Ascending aorta (tissue), 2 donors: ENCODE results near the gene DOK4. TPM values are rescaled to one million over a fixed set of nuclear protein-coding genes. Genes with fewer than 3 reads are reported as not detected.

Experiments
- DNase-seq, 2 donors: peaks; one replicate each; pipeline ENCODE4 v3.0.0-alpha.2; 2019; ENCODE audit warnings: low spot score in 2 of 2
- H3K27ac ChIP-seq, 2 donors: fragments of 200-600 bp; sonication (generic); one replicate each; pipeline ENCODE4 v1.5.1; 2016 to 2017; ENCODE audit warnings: mild to moderate bottlenecking in 1 of 2
- H3K27me3 ChIP-seq: fragments of 200-600 bp; sonication (generic); one replicate; pipeline ENCODE4 v1.5.1; 2017
- H3K36me3 ChIP-seq, 2 donors: fragments of 200-600 bp; sonication (generic); one replicate each; pipeline ENCODE4 v1.5.1; 2016
- H3K4me1 ChIP-seq, 2 donors: fragments of 200-600 bp; sonication (generic); one replicate each; pipeline ENCODE4 v1.5.1; 2016 to 2017; ENCODE audit warnings: mild to moderate bottlenecking in 1 of 2
- H3K4me3 ChIP-seq, 2 donors: fragments of 200-600 bp; sonication (generic); one replicate each; pipeline ENCODE4 v1.5.1; 2016 to 2017; ENCODE audit warnings: mild to moderate bottlenecking in 1 of 2
- H3K9me3 ChIP-seq, 2 donors: fragments of 200-600 bp; sonication (generic); one replicate each; pipeline ENCODE4 v1.5.1; 2016
- CTCF ChIP-seq, 3 experiments: fragments of 200-600 bp in 2 of 3; fragments of 450-650 bp in 1 of 3; sonication (generic) in 2 of 3; IDR thresholded peaks; one replicate each; pipeline ENCODE4 v1.5.1; 2016 to 2019; ENCODE audit warnings: antibody characterized with exemption in 3 of 3, mild to moderate bottlenecking in 1 of 3, moderate library complexity in 1 of 3
- intact Hi-C: fragments of 100-400 bp; cut with DNase I; formaldehyde crosslinking; loops from one replicate; pipeline ENCODE4 v1.15.1; 2023
- total RNA-seq: library from RNA; depleted of rRNA; stranded (reverse); fragments of >200 nt; gene quantifications from one replicate; pipeline ENCODE4 v1.1.0, GENCODE V29; 2016

DOK4 gene
- total RNA-seq, 1 donor from 2014 or later = 40.2 TPM

- intact Hi-C loops = no loop called here
- no peaks in the 10 kb centered on the region for H3K9me3 ChIP-seq
- TF ChIP-seq CTCF (IDR thresholded peaks at IDR 0.05) = no peak
- no peaks in the 10 kb centered on the region for H3K27me3 ChIP-seq
- H3K36me3 ChIP-seq = no peaks in the 10 kb centered on the region
- peaks cover 19 to 56% of the 10 kb centered on the region in 2 donors for H3K4me1 ChIP-seq
- H3K27ac ChIP-seq = peak overlapping the region; percentile 81 to 82
- DNase-seq = no peak
- H3K4me3 ChIP-seq = peak overlapping the region in 1 of 2 donors; percentile 58
These were observed 5.5 kb downstream of the DOK4 start for GRCh38 chr16:57480754-57481230.

- H3K4me3 ChIP-seq = peak overlapping the region; percentile 49 to 58
- H3K4me1 ChIP-seq = peaks cover 18 to 56% of the 10 kb centered on the region in 2 donors
- H3K9me3 ChIP-seq = no peaks in the 10 kb centered on the region
- no peaks in the 10 kb centered on the region for H3K27me3 ChIP-seq
- peaks cover under 1 to 2% of the 10 kb centered on the region in 2 donors for H3K36me3 ChIP-seq
- peak overlapping the region; percentile 81 to 82 for H3K27ac ChIP-seq
- DNase-seq = peak in 1 of 2 donors; percentile 86
- TF ChIP-seq CTCF (IDR thresholded peaks at IDR 0.05) = no peak
- intact Hi-C loops = loop anchor here (5.0 to 10.0 kb wide), 2 partner anchors 37 to 335 kb away; no protein-coding TSS in a partner anchor
These were observed 6.1 kb downstream of the DOK4 start for GRCh38 chr16:57479976-57480753.

- intact Hi-C loops = loop anchor here (5.0 to 10.0 kb wide), 2 partner anchors 38 to 335 kb away; no protein-coding TSS in a partner anchor
- peaks cover 15 to 48% of the 10 kb centered on the region in 2 donors for H3K4me1 ChIP-seq
- H3K9me3 ChIP-seq = no peaks in the 10 kb centered on the region
- peak overlapping the region; percentile 49 to 58 for H3K4me3 ChIP-seq
- no peak for TF ChIP-seq CTCF (IDR thresholded peaks at IDR 0.05)
- peak in 1 of 2 donors; percentile 75 for DNase-seq
- H3K27ac ChIP-seq = peak overlapping the region; percentile 81 to 82
- H3K27me3 ChIP-seq = no peaks in the 10 kb centered on the region
- H3K36me3 ChIP-seq = peaks cover 9% of the 10 kb centered on the region in 2 donors
These were observed 6.9 kb downstream of the DOK4 start for GRCh38 chr16:57479205-57479975.

- peaks cover 15 to 17% of the 10 kb centered on the region in 2 donors for H3K36me3 ChIP-seq
- no peak for TF ChIP-seq CTCF (IDR thresholded peaks at IDR 0.05)
- no peaks in the 10 kb centered on the region for H3K27me3 ChIP-seq
- no peak for DNase-seq
- peak overlapping the region; percentile 81 to 82 for H3K27ac ChIP-seq
- peaks cover 15 to 42% of the 10 kb centered on the region in 2 donors for H3K4me1 ChIP-seq
- intact Hi-C loops = loop anchor here (5.0 to 10.0 kb wide), 2 partner anchors 39 to 336 kb away; no protein-coding TSS in a partner anchor
- H3K4me3 ChIP-seq = peak overlapping the region; percentile 49 to 58
- no peaks in the 10 kb centered on the region for H3K9me3 ChIP-seq
These were observed 7.7 kb downstream of the DOK4 start for GRCh38 chr16:57478396-57479204.
